GM19328 (cell line): Measurements from ENCODE around the gene PTPRQ.

Source experiments
- ATAC-seq: cut with Tn5 transposase; IDR thresholded peaks from one replicate; pipeline ENCODE4 v1.9.1; 2021; ENCODE audit warnings: mild to moderate bottlenecking, moderate library complexity; ENCODE audit not compliant: unreplicated experiment

Gene PTPRQ

DNA sequence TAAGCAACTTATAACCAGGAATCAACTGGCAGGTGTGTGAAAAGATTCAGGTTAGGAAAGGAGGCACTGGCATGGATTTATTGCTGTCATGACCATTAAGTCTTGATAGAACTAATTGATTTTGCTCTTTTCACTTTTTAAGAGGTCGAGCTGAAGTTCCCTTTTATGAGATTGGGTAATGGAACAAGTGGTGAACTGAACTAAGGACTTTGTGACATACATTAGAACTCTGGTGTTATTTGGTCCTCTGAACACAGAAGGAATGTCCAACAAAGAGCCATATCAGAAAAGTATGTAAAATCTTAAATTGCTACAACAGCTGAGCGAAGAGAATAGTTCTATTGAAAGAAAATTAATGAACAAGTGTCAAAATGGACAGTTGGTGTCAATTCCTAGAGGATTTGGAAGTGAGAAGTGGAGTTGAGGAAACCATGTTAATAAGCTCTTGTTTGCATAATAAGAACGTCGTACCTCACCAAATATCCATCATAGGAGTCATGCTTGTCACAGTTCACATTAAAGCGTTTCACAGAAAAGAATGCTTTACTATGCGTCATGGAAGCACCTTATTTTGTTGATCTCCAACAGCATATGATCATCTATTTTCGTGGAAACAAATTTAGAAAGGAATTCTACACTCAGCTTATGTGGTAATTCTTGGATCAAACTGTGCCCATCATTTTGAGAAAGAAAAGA is 255.0 kb downstream of the PTPRQ start:
- ATAC-seq, result no peak

DNA sequence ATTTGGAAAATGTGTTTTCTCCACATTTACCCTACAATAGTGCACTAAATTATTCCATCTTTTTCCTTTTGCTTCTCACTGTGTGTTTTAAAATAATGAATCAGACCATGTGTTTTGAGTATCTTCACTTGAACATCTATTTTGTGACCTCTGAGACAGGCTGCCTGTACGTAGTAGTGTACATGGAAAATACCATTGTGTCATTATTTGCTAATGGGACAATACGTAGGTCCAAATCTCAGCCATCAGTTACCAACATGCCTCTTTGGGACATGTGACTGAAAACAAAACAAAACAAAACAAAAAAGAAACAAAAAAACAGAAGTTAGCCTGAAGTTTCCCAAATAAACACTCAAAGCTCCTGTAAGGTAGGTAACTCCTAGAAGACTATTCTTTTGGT is 256.3 kb downstream of the PTPRQ start:
- no peak for ATAC-seq

DNA sequence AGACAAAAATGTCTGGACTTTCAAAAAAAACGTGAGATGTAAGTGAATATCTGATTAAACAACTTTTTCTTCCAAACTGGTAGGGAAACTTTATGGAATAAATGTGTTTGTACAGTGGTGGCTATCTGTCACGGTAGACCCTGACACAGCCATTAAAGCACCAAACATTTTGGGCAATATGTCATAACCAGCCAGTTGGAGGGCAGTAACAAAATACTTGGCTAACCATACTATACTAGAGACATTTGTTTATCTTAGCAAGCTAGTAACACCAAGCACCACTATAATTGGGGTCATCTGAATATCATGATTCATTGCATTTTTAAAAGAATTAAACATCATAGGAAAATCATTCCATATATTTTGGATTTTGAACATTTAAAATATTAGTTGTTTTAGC is 257.4 kb downstream of the PTPRQ start:
- ATAC-seq, result no peak

DNA sequence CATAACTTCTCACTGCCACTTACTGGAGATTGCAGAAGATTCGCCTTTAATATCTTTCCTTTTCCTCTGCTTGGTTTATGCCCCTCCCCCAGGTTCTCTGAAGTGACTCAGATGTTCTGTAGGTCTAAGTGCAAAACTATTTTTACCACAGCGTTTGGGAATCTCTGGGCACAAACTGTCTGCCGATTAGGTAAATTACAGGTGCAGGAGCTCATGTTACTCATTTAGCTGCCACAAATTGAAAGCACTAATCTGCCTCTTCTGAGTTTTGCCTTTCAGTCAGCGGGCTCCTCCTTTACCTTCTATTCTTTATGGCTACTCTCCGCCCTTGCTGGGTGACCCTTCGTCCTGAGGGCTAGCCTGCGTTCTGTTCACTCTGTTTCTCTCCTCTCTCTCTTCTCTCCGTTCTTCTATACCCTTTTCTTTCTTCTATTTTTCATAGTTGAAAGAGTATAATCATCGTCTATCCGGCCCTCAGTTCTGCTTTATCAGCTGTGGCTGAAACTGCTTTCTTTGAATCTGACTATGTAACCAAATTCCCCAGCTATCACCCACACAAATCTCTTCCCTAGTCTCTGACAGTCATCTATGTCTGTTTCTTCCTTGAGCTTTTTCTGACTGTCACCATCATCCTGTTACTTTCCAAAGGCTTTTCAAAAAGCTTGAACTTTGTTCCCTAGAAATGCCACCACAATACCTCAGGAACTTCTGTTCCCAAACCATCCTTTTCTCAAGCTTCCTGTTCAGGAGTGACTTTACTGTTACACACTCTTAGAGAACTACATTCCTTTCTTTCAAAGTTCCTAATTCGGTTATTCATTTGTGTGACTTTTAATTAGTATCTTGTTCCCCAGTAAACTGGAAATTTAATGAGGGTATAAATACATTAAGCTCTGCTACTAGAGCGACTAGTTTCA is 259.1 kb downstream of the PTPRQ start:
- ATAC-seq, result peak; percentile 83

DNA sequence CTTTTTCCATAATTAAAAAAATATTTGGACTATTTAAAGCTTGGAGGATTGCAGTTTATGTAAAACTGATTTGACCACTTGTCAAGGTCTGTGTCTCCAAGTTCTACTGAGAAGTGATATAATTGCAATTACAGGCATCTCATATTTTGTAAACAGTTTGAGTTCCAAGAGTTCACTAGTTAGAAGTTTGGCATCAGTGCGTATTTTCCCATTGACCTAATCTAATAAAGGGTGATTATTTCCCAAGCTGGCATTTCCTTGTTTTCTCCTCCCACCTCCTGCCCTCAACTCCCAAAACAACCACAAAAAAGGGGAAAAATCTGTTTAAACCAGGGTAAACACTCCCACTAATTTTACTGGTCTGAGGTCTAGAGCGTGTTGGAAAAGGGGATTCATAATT is 260.4 kb downstream of the PTPRQ start:
- ATAC-seq, result no peak

DNA sequence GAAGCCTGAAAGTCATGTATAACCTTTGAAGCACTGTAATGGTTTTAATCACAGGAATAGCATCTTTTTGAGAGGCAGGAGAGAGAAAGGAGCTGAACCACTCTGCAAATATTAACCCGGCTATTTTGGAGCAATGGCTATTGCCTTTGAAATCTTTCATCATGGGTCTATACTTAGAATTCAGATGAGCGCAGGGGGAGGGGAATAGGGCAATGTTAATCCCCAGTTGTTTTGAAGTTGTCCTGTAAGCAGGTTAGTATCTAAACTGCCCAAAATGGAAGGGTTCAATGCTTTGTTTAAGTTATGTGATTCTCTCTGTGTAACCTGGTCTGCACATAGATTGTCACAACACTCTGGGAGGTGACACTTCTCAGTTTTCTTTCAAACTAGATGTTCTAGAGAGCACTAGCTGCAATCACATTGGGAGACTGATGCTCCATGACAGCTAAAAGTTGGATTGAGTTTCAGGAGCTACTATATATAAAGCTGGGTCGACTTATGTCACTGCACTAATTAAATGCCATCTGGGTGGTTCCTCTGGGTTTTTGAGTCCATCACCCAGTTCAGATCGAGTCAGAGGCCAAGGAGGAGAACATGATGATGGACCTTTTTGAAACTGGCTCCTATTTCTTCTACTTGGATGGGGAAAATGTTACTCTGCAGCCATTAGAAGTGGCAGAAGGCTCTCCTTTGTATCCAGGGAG is 263.2 kb downstream of the PTPRQ start, which contains the start of gene MYF6:
TSS of gene MYF6 (plus strand) at position 509 of the 704 bp plus-strand sequence. CDS start at position 595, 86 bp downstream.
- ATAC-seq, result no peak

DNA sequence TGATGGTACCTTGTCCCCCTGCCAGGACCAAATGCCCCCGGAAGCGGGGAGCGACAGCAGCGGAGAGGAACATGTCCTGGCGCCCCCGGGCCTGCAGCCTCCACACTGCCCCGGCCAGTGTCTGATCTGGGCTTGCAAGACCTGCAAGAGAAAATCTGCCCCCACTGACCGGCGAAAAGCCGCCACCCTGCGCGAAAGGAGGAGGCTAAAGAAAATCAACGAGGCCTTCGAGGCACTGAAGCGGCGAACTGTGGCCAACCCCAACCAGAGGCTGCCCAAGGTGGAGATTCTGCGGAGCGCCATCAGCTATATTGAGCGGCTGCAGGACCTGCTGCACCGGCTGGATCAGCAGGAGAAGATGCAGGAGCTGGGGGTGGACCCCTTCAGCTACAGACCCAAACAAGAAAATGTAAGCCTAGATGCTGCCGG is 263.8 kb downstream of the PTPRQ start:
- no peak for ATAC-seq

DNA sequence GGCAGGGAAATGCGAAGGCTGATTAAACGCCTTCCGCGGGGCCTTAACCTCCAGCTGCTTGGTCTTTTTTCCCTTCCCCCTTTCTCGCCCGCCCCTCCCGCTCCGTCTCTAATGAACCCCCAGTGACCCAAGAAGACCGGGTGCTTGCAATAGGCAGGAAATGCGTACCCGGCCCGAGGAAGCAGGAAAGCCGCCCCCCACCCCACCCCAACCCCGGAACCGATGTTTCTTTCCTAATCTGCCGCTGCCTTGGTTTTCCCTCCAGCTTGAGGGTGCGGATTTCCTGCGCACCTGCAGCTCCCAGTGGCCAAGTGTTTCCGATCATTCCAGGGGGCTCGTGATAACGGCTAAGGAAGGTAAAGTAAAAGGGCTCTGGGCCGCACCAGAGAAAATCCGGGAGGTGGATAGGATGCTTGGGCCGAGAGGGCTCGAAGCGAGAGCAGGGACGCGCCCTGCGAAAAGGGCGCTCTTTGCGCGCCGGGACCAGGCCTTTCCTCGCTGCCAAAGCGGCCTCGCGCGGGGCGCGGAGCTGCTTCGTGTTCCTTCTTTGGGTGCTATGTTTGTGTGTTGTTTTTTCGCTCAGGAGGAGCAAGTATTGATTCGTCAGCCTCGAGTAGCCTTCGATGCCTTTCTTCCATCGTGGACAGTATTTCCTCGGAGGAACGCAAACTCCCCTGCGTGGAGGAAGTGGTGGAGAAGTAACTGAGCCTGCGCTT is 264.4 kb downstream of the PTPRQ start:
- ATAC-seq, result no peak

DNA sequence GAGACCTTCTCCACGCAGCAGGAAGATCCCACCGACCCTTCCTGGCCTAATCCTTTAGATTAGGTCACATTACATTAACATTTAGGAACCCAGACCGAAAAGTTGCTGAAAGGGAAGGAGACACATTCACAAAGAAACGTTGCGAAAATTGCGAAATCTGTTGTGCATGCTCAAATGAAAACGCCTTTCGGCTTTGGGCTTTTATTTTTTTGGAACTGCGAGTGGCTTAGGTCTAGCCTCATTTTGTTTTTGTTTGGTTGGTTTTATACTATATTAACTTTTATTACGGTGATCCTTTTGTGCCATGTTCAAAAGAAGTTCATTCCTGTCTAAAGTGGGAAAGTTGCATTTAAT is 264.9 kb downstream of the PTPRQ start:
- no peak for ATAC-seq

DNA sequence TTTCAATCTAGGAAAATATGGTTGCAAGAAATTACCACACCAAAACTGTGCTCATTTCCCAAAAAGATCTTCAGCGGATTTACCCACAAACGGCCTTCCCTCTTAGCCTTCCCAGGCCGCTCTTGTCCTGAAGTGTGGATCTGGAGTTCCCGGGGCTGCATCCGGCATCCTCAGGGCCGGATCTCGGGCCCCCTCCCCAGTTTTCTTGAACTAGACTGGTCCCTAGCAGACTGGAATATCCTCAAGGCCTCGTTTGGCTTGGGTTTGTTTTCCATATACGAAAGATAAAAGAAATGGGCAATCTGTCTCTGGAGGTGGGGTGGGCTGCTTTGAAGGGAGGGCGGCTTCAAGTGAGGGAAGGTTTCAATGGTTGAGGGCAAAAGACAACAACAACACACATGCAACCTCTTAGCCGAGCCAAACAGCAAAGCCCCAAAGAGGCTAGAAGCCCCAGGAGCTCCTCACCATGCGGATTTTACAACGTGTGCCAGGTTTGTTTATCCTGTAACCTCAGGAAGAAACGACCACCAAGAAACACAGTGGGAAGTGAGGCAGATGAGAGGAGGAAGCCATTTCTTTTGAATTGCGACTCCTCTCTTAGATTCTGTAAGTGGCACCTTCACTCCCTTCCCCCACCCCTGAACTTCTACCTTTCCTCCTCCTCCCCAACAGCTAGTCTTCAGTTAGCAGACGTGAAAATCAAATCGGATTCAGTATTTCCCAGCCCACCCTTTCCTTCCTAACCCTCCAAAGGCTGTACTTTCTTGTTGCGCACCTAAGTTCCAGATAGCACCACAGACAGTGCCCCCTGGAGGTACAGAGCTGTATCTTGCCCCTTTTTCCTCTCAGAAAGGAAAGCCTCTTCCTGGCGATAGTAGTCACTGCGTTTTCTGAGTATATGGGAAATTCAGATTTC is 266.0 kb downstream of the PTPRQ start:
- ATAC-seq, result peak; percentile 63

DNA sequence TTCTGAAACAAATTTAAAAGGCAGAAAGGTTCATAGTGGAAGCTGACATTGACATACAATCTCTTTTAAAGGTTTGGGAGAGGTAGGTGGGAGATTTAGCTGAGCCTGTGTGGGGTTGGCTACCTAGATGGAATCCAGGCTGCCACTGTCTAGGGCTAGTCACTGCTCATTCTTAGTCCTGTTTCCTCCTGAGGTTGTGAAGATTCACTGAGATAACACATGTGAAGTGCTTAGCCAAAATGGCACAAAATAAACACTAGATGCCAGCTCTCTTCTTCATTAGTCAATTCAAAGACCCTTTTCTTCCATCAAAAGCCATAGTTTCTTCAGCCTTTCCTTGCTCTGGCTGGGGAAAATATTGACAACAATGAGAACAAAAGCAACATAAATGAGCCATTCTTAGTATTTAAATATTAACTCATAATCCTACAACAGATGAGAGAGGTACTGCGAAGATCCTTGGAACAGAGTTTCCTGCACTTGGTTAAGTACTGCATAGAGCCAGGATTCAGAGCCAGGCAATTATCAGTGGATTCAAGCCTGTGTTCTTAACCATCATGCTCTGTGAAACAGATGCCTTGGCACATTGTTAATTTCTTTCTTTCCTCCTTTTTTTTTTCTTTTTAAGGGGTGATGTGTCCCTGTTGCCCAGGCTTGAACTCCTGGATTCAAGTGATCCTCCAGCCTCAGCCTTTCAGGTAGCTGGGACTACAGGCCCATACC is 266.9 kb downstream of the PTPRQ start:
- peak; percentile 13 for ATAC-seq

DNA sequence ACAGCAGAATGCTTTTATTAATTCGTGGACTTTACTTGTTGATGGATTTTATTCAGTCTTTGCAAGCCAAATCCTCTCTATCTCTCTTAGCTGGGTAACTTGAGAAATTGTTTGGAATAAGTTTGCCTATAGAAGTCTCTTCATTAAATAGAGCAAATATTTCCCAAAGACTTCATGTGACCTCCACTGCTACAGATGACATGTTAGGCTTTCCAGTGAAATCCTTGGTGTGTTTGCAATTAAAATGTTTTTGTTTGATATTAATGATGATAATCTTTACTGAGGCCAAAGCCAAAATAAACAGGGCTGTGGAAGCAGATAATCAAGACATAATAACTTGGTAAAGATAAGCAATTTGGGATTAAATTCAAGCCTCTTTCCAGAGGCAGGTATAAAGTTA is 267.8 kb downstream of the PTPRQ start:
- ATAC-seq, result no peak

DNA sequence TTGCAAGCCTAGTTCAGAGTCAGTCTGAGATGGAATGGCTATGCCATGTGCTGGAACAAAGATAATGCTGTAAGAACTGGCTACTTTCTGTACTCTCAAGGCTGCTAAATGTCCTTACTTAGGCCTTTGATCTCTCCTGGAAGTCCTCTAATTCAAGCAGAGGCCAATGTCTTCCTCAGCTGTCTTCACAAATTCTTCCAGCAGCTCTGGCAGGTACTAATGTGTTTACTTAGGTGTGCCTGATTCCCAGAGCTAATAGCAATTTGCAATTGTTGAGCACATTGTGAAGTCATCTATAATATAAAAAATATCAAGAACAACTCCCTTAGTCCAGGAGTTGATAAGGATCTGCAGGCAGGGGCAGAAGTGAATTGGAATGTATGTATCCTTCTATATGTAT is 268.8 kb downstream of the PTPRQ start:
- ATAC-seq, result no peak

DNA sequence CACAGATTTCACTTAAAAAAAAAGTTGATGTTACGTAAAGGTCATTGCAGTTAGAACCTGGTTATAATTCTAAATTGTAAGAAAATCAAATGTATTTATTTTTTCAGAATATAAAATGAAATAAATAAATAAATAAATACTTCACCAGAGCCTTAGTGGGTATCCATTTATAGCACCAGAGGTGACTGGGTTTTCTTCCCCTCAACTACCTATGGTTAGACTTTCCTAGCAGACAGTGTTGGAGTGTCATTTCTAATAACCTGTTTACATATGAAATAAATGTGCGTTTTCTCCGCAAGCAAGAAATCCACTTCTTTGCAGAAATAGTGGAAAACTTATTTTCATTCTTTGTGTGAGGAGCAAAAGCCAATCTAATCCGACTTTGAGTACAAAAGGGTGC is 269.4 kb downstream of the PTPRQ start:
- no peak for ATAC-seq

DNA sequence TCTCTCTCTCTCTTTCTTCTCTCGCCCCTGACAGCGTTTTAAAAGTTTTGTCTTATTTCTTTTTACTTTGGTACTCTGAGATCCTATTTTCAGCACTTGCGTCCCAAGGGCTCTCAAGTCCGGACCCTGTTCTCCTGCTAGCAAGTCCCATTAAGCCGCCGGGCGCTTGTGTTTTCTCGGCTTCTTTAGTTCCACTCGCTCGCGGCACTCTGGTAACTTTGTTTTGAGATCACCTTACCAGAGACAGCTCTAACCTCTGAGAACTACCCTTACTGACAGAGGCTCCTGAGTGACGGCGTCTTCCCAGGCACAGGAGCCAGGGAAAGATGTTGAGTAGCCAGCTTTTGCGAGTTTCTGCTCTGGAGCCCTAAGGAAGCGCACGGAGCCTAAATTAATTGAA is 270.0 kb downstream of the PTPRQ start:
- no peak for ATAC-seq

DNA sequence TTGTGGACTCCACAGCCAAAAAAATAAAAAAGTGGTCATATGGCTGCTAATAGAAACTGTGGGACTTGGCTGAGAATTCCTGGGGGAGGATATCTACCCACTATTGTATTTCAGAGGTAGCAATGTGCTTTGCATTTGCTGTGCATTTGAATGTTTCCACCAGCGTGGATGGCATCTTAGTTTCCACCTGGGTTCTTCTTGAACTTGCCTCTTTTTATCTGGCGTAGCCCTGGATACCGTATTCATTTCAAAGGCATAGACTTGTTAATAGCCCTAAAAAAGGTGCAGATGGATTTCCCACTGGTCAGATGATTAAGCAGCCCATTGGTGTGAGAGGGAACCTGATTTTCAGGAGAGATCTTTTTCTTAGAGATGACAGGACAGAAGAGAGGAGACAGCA is 270.8 kb downstream of the PTPRQ start:
- no peak for ATAC-seq

DNA sequence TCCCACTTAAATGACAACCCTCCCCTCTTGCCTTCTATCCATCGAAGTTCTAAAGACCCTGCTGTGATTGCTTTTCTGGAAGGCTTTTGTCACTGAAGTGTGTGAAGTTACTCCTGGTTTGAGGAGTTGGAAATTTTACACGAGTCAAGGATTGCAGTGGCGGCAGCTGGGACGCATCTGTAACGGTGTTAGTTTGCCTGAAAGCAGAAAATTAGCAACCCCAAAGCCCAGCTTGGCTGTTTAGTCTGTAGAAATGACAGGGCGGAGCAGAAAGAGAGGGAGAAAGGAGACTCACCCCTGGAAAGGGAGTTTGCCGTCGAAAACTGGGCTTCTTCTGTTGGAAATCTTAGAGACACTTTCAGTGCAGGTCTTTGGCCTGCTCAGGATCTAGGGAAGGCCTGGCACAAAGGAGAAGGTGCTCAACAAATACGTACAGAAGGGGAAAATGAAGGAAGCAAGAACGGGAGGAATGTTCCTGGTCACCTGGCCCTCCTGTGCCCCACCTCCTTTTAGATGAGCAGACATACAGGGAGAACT is 271.7 kb downstream of the PTPRQ start:
- ATAC-seq, result no peak

DNA sequence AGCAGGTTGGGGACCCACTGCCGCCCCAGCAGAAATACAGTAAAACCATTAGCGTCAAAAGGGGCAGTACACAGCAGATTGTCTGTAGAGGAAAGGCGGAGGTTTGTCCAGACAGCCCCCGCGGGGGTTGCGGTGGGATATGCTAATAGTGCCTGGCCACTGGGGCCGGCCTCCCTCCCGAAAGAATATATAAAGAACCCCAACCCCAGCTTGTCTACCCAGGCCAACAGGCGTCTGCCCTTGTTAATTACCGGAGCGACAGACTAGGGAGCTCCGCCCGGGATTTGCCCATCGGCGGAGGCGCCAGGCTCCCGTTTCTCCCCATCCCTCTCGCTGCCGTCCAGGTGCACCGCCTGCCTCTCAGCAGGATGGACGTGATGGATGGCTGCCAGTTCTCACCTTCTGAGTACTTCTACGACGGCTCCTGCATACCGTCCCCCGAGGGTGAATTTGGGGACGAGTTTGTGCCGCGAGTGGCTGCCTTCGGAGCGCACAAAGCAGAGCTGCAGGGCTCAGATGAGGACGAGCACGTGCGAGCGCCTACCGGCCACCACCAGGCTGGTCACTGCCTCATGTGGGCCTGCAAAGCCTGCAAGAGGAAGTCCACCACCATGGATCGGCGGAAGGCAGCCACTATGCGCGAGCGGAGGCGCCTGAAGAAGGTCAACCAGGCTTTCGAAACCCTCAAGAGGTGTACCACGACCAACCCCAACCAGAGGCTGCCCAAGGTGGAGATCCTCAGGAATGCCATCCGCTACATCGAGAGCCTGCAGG is 272.8 kb downstream of the PTPRQ start, which contains the start of gene MYF5:
TSS of gene MYF5 (plus strand) at position 217 of the 774 bp plus-strand sequence. CDS start at position 369, 152 bp downstream.
- ATAC-seq, result no peak
